GM12891 (cell line): Measurements from ENCODE around the gene ZNF296.

Experiments
- DNase-seq: peaks from one replicate; pipeline ENCODE4 v3.0.0; 2011; ENCODE audit warnings: low spot score; ENCODE audit not compliant: insufficient read length
- FAIRE-seq: peaks from 2 replicates; lab custom pipeline; 2011; peaks lifted over from hg19 to GRCh38; lab: Jason Lieb, UNC
- PAX5 ChIP-seq: IDR thresholded peaks from 2 replicates; pipeline ENCODE4 v1.6.1; 2011; ENCODE audit warnings: low read length, moderate library complexity, mild to moderate bottlenecking; ENCODE audit not compliant: insufficient read depth, severe bottlenecking
- POLR2A ChIP-seq: IDR thresholded peaks from 2 replicates; pipeline ENCODE4 v1.6.1; 2011; ENCODE audit warnings: low read depth, low read length, control low read depth
- POLR2AphosphoS5 ChIP-seq: IDR thresholded peaks from 2 replicates; pipeline ENCODE4 v1.6.1; 2011; ENCODE audit warnings: low read depth, low read length, control low read depth
- POU2F2 ChIP-seq: IDR thresholded peaks from 2 replicates; pipeline ENCODE4 v1.6.1; 2011; ENCODE audit warnings: low read depth, mild to moderate bottlenecking, control low read depth, low read length, moderate library complexity
- SPI1 ChIP-seq: IDR thresholded peaks from 2 replicates; pipeline ENCODE4 v1.6.1; 2011; ENCODE audit warnings: low read depth, low read length, control low read depth
- TAF1 ChIP-seq: IDR thresholded peaks from 2 replicates; pipeline ENCODE4 v1.6.1; 2011; ENCODE audit warnings: low read depth, low read length, control low read depth

ZNF296 gene

DNA sequence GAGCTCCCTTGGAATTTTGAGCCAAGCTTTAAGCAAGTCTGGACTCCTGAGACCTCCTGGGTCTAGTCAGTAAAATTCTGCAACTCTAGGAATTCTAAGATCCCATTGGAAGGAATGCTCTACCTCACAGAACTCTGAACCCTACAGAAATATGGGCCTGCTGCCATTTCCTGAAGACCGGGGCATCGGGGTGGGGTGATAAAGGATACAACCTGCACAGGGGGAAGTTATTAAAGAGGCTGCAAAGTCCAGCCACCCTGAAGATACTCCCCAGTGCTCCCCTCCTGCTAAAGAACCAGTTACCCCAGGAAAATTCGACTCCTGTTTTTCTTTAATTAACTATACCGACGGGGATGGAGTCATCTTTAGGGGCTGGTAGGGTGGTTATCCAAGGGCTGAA lies 14.3 kb upstream of the ZNF296 start:
- DNase-seq: no peak
- no peak for FAIRE-seq
- TF ChIP-seq PAX5 (no peak), TAF1 (no peak), POLR2A (no peak), SPI1 (no peak), POLR2AphosphoS5 (no peak), POU2F2 (no peak)

DNA sequence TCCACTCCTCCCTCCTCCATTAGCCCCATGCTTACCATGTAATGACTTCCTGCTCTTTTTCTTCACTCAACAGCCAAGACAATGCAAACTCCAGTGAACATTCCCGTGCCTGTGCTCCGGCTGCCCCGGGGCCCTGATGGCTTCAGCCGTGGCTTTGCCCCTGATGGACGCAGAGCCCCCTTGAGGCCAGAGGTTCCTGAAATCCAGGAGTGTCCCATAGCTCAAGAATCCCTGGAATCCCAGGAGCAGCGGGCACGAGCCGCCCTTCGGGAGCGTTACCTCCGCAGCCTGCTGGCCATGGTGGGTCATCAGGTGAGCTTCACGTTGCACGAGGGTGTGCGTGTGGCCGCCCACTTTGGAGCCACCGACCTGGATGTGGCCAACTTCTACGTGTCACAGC lies 13.8 kb upstream of the ZNF296 start:
- no peak for DNase-seq
- no peak for FAIRE-seq
- TF ChIP-seq SPI1 (no peak), POU2F2 (no peak), POLR2A (no peak)

DNA sequence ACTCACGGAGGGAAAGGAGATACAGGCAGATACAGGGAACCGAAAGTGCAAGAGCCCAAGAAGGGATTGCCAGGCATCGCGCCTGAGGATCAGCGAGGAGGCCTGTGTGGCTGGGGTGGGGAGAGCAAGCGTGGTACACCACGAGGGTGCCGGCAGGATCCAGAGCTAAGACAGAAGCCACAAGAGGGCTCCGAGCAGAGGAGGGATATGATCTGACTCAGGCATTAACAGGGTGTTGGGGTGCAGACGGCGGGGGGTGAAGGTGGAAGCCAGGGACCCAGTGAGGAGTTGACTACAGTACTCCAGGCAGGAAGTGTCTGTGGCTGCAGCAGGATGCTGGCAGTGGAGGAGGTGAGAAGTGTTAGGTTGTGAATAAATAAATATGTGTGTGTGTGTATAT lies 11.3 kb upstream of the ZNF296 start:
- FAIRE-seq: peak; percentile 9
- TF ChIP-seq POU2F2: no peak
- TF ChIP-seq POLR2AphosphoS5: no peak
- TF ChIP-seq POLR2A: no peak
- TF ChIP-seq TAF1: no peak
- TF ChIP-seq PAX5: no peak
- TF ChIP-seq SPI1: no peak
- no peak for DNase-seq

DNA sequence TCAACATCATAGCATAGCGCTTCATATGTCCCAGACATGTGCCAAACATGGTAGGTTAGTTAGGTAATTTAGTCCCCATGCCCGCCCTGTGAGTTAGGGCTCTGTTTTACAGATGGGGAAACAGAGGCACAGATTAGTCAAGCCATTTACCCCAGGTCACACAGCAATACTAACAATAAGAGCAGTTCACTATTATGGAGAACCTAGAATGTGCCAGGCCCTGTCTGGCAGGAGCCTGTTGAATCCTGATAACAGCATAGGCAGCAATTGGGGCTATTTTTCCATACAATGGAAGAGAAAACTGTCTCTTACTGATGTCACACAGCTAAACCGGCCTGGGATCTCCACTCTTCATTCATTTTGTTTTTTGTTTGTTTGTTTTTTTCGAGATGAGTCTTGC lies 10.2 kb upstream of the ZNF296 start:
- FAIRE-seq: no peak
- no peak for DNase-seq
- TF ChIP-seq SPI1 (no peak), TAF1 (no peak), POU2F2 (no peak), POLR2A (no peak), PAX5 (no peak), POLR2AphosphoS5 (no peak)

DNA sequence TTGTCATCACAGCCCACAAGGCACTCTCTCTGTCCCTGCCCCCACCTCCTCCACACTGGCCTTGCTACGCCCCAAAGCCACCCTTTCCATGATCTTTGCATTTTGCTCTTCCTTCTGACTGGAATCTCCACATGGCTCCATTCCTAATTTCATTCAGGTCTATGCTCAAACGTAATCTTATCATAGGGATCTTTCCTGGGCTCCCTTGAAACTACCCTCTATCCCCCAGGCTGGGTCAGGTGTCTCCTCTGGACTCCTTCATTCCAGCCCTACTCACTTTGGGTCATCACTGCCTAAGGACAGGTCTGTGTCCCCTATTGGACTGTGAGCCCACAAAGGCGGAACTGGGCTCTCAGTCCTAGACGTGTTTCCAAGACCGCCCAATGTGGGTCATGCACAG lies 5.9 kb upstream of the ZNF296 start:
- no peak for TF ChIP-seq POU2F2
- no peak for TF ChIP-seq POLR2AphosphoS5
- TF ChIP-seq POLR2A: no peak
- no peak for TF ChIP-seq TAF1
- TF ChIP-seq SPI1: no peak
- no peak for TF ChIP-seq PAX5
- FAIRE-seq (no peak), DNase-seq (no peak)

DNA sequence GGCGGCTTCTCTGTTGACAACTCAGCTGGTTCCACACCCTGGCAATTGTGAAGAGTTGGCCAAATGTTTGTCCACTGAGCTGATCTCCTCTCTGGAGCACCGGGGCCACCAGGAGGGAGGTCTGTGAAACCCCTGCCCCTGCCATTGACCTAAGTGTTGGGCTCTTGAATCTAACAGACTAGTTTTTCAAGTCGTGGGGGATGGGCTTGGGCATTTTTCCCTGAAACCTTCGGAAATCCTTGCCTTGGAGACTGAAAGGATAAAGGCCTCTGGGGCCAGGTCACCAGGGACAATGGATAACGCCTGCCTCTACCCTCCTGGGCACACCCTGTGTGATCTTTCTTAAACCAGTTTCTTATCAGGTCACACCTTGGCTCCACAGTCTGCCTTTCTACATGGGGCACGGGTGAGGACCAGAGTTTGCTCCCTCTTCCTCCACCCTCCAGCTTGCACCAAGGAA lies 3.7 kb upstream of the ZNF296 start:
- TF ChIP-seq POU2F2: no peak
- TF ChIP-seq SPI1: no peak
- TF ChIP-seq TAF1: no peak
- no peak for TF ChIP-seq PAX5
- TF ChIP-seq POLR2A: no peak
- TF ChIP-seq POLR2AphosphoS5: no peak
- FAIRE-seq (no peak), DNase-seq (no peak)

DNA sequence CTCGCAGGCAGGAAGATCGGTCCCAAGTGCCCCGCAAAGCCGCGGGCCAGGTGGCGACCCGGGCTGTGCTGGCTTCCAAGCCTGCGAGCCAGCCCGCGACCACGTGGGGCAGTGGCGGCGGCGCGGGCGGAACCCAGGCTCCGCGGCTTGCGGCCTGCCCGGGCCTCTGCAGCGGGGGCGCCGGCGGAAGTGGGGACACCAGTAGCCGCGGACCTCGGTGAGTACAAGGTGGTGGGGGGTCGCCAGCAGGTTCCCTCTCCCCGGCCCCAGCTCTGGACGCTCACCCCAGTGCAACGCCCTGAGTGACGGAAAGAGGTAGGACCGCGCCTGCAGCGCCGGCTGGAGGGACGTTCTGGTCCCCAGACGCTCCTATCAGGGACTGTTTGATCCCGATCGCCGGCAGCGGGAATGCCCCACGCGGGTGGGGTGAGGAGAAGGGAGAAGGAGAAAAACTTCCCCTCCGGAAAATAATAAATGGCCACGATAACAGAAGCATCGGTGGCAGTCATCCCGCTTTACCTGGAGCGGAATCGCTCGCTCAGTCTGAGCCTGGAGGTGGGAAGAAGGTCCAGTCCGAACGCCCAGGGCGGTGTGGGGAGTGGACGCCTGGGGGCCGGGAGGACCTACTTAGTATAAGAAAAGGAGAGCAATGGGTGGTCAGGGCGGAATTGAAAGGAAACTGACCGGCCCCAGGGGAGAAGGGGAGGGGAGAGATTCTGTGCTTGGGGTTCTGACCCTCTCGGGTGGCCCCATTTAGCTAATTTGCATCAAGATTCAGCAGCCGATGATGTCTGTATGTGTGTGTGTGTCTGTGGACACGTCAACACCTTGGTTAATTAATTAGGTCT lies 3.0 kb upstream of the ZNF296 start, which contains the start of gene GEMIN7:
Gene GEMIN7 (plus strand): TSS at position 198 of the 848 bp plus-strand sequence. CDS start 10,855 bp downstream, outside the sequence.
- TF ChIP-seq POLR2A: peak; percentile 47; the same call in 1 of the 2 replicates
- TF ChIP-seq TAF1: peak; percentile 90
- TF ChIP-seq POLR2AphosphoS5: peak; percentile 57; the same call in 1 of the 2 replicates
- peak; percentile 68 for TF ChIP-seq PAX5
- TF ChIP-seq POU2F2: peak; percentile 89
- TF ChIP-seq SPI1: no peak
- DNase-seq (peak; percentile 74), FAIRE-seq (peak; percentile 89)

DNA sequence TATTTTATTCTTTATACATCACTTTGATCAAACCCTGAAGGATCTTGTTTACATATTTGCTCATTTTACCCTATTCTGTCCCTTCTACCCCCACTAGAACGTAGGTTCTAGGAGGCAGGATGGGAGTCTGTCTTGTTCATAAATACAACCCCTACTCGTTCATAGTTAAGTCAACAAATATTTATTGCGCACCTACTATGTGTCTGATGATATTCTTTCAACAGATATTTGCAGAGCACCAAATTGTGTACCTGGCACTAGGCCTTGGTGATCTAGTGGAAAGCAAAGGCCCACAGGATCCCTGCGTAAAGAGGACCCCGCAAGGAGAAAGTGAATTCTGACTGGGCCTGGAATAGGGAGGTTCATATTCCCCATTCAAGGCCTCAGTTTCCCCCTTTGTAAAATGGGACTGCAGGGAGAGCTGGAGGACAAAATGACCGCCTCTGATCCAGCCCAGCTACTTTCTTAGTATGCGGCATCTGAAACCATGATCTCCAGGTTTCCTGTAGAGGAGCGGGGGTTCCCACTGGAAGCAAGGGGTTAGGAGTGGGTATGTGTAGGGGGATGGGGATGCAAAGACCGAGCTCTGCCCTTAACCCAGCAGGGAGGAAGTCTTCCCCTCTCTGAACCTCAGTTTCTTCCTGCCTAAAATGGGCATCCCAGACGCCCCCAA lies 2.2 kb upstream of the ZNF296 start:
- TF ChIP-seq PAX5 (no peak), TAF1 (no peak), SPI1 (no peak), POLR2A (no peak), POLR2AphosphoS5 (no peak), POU2F2 (no peak)
- peak; percentile 58 for FAIRE-seq
- no peak for DNase-seq

DNA sequence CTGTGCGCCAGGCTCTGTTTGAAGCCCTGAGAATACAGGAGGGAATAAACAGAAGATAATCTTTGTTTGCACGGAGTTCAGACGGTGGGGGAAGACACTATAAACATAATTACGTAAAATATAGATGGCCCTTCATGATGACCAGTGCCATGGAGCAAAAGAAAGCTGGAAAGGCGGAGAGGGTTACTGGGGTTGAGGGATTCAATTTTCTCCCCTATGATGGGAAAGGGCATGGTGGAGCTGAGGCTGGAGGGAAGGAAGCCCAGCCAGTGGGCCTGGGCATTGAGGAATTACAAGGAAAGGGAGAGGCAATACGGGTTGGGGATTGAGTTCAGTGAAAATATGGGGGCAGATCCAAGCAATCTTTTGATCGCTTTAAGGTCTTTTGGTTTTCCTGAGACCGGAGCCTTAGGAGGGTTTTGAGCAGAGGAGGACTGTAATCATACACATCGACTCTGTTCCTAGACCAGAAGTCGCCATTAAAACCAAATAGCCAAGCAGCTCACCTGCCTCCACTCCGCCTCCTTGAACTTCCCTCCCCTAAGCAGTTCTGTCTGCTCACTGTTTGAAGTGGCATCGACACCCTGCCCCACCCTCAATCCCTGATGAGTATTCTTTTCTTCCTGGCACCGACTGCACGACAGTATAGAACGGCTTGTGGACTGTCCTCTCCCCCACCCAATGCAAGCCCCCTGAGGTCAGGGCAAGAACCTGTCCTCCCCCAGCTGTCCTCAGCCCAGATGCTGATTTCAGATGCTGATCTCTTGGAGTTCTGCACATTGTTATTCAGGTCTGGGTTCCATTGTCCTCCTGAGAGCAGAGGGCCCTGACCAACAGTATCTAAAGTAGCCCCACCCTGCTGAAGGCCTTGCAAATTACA lies 813 bp upstream of the ZNF296 start:
- FAIRE-seq (peak; percentile 26), DNase-seq (no peak)
- TF ChIP-seq POU2F2 (no peak), TAF1 (no peak), POLR2AphosphoS5 (no peak), POLR2A (no peak), SPI1 (no peak), PAX5 (no peak)
